Suprapubic skin (tissue), 3 donors: ENCODE measurements around the gene COL26A1.

ENCODE experiments used
- CTCF ChIP-seq, 2 donors: fragments of 200-600 bp in 1 of 2; fragments of 450-650 bp in 1 of 2; sonication (generic) in 1 of 2; IDR thresholded peaks; one replicate each; pipeline ENCODE4 v1.5.1; 2016 to 2019; ENCODE audit warnings: antibody characterized with exemption in 2 of 2, mild to moderate bottlenecking in 1 of 2, moderate library complexity in 1 of 2
- POLR2A ChIP-seq, 2 donors: fragments of 450-650 bp; IDR thresholded peaks; one replicate each; pipeline ENCODE4 v1.6.1; 2017; ENCODE audit warnings: antibody characterized with exemption in 2 of 2, mild to moderate bottlenecking in 2 of 2, moderate library complexity in 2 of 2

GRCh38 chr7:101332026-101332425 is 30.6 kb upstream of the COL26A1 start:
- TF ChIP-seq CTCF (IDR thresholded peaks at IDR 0.05), result no peak
- TF ChIP-seq POLR2A (IDR thresholded peaks at IDR 0.05), result no peak
